ENCODE measurements around the gene VGF. TPM values are rescaled to one million over a fixed set of nuclear protein-coding genes. Genes with fewer than 3 reads are reported as not detected.
"Not testable (repeated sequence)": the region's sequence is repeated elsewhere in the genome, so short reads cannot be mapped to it uniquely, and the experiment has no call there.

VGF gene
- total RNA-seq, 2 experiments from 2014 or later, result 0.29 to 0.53 TPM

DNA sequence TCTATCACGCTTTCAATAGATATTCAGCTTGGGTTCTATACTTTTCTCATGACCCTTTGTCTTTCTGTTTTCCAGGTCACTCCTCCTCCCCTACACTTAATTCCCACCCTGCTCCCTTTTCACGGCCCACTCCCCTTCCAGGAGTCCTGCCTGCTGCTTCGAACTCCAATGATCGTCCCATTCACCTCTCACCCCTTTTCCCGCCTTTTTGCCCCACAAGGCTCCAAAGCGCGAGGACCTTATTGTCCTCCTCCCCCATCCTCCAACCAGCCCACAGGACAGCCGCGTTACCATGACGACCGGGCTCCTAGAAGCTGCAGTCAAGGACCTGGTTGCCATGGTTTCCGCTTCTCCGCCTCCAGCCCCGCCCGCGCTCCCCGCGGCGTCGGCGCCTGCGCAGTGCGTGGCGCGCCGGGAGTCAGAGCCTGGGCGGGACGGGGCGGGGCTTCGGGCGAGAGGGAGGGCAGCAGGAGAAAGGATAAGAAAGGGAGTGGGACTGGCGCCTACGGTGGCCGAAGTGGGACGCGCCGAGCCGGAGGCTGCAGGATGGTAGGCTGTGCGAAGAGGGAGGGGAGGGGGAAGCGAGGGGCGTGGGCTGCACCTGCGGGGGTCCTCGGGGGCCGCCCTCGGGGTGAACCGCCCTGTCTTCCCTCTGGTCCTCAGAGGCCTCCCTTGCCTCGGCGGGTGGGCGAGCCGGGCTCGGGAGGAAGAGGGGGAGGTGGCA, 11.2 kb downstream of the VGF start, which contains the start of gene AP1S1:
AP1S1 (plus strand) TSS at position 508 of the 724 bp plus-strand sequence; CDS start at position 547, 39 bp downstream.
- H3K4me1 Mint-ChIP-seq (ENCODE audit: low read depth), result peaks cover 14% of the 10 kb centered on the region
- ChIA-PET POLR2A (interaction anchor here (0.7 kb wide), 1 partner anchor 40 kb away, joined by 3 read pairs; no protein-coding TSS in a partner anchor), CTCF (interaction anchor here (3.0 to 3.1 kb wide), 2 partner anchors 10 to 38 kb away, joined by 12 to 32 read pairs; no protein-coding TSS in a partner anchor)
- no peaks in the 10 kb centered on the region for H3K9me3 Mint-ChIP-seq (ENCODE audit: insufficient read depth)
- H3K4me3 Mint-ChIP-seq, result peak within 1 kb of the TSS; percentile 80
- H3K36me3 Mint-ChIP-seq (ENCODE audit: low read depth), result peaks cover 14% of the 10 kb centered on the region
- DNase-seq (peak; percentile 96), ATAC-seq (peak; percentile 86)
- peak within 1 kb of the TSS; percentile 76 for H3K27ac Mint-ChIP-seq
- H3K27me3 Mint-ChIP-seq (ENCODE audit: low read depth), result peaks cover 17% of the 10 kb centered on the region

GRCh38 chr7:101151908-101152651, 13.3 kb downstream of the VGF start:
- H3K4me3 Mint-ChIP-seq, result no peak overlapping the region
- H3K4me1 Mint-ChIP-seq (ENCODE audit: low read depth), result peaks cover 21% of the 10 kb centered on the region
- H3K27ac Mint-ChIP-seq, result no peak overlapping the region
- CTCF ChIA-PET, result interaction anchor here (1.8 to 3.1 kb wide), 3 partner anchors 8 to 41 kb away, joined by 5 to 32 read pairs (median 12); no protein-coding TSS in a partner anchor
- peaks cover 5% of the 10 kb centered on the region for H3K36me3 Mint-ChIP-seq (ENCODE audit: low read depth)
- H3K27me3 Mint-ChIP-seq (ENCODE audit: low read depth), result peaks cover 25% of the 10 kb centered on the region
- POLR2A ChIA-PET, result interaction anchor here (1.3 kb wide), 1 partner anchor 22 kb away, joined by 3 read pairs; no protein-coding TSS in a partner anchor
- no peaks in the 10 kb centered on the region for H3K9me3 Mint-ChIP-seq (ENCODE audit: insufficient read depth)
- ATAC-seq (no peak), DNase-seq (no peak)

GRCh38 chr7:101140746-101141382, 24.5 kb downstream of the VGF start:
- ATAC-seq, result no peak
- CTCF ChIA-PET, result interaction anchor here (0.6 to 14.9 kb wide), 12 partner anchors 14 to 545 kb away, joined by 3 to 232 read pairs (median 4); partner anchors contain the start of gene SERPINE1
- Mint-ChIP-seq H3K27me3 (ENCODE audit: low read depth) (peaks cover 21% of the 10 kb centered on the region), H3K4me1 (ENCODE audit: low read depth) (peaks cover 51% of the 10 kb centered on the region), H3K4me3 (no peak overlapping the region), H3K9me3 (ENCODE audit: insufficient read depth) (no peaks in the 10 kb centered on the region), H3K36me3 (ENCODE audit: low read depth) (no peaks in the 10 kb centered on the region), H3K27ac (peak overlapping the region; percentile 55)
- POLR2A ChIA-PET, result interaction anchor here (0.7 to 1.2 kb wide), 2 partner anchors 54 to 300 kb away, joined by 3 to 4 read pairs; no protein-coding TSS in a partner anchor
- no peak for DNase-seq

DNA sequence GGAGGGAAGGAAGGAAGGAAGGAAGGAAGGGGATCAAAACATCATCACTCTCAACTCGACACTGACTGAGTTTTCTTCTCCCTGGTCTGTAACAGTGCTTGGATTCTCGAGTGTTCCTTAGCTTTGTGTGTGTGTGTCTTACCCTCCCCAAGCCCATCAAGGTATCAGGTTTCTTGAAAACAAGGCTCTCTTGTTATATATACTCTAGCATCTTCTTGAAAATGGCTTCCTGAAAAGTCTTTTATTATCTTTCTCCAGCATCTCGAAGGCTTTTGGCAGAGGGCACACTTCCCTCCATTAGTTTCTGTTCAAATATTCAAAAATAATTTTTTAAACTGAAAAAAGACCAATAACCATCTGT, 25.1 kb downstream of the VGF start:
- Mint-ChIP-seq H3K4me1 (ENCODE audit: low read depth) (peaks cover 51% of the 10 kb centered on the region), H3K36me3 (ENCODE audit: low read depth) (no peaks in the 10 kb centered on the region), H3K27me3 (ENCODE audit: low read depth) (peaks cover 19% of the 10 kb centered on the region), H3K9me3 (ENCODE audit: insufficient read depth) (no peaks in the 10 kb centered on the region), H3K27ac (peak overlapping the region; percentile 67), H3K4me3 (no peak overlapping the region)
- ChIA-PET POLR2A (interaction anchor here (0.7 to 1.2 kb wide), 2 partner anchors 53 to 300 kb away, joined by 3 to 4 read pairs; no protein-coding TSS in a partner anchor), CTCF (interaction anchor here (0.7 to 14.9 kb wide), 9 partner anchors 14 to 143 kb away, joined by 3 to 232 read pairs (median 7); partner anchors contain the start of gene SERPINE1)
- DNase-seq (no peak), ATAC-seq (no peak)

- H3K27me3 Mint-ChIP-seq (ENCODE audit: low read depth), result peaks cover 16% of the 10 kb centered on the region
- H3K9me3 Mint-ChIP-seq (ENCODE audit: insufficient read depth), result no peaks in the 10 kb centered on the region
- ATAC-seq, result peak; percentile 90
- H3K4me3 Mint-ChIP-seq, result peak overlapping the region; percentile 54
- CTCF ChIA-PET, result interaction anchor here (0.6 to 14.9 kb wide), 10 partner anchors 8 to 237 kb away, joined by 3 to 232 read pairs (median 4); partner anchors contain the start of genes SERPINE1 and TRIM56
- peaks cover 47% of the 10 kb centered on the region for H3K4me1 Mint-ChIP-seq (ENCODE audit: low read depth)
- POLR2A ChIA-PET, result interaction anchor here (0.7 kb wide), 2 partner anchors 12 to 43 kb away, joined by 3 to 5 read pairs; partner anchors contain the start of gene SERPINE1
- H3K36me3 Mint-ChIP-seq (ENCODE audit: low read depth), result no peaks in the 10 kb centered on the region
- H3K27ac Mint-ChIP-seq, result peak overlapping the region; percentile 82
- DNase-seq, result peak; percentile 91
These were observed 27.0 kb downstream of the VGF start for GRCh38 chr7:101138213-101138870.

GRCh38 chr7:101137651-101138212, 27.6 kb downstream of the VGF start:
- Mint-ChIP-seq H3K4me3 (peak overlapping the region; percentile 54), H3K9me3 (ENCODE audit: insufficient read depth) (no peaks in the 10 kb centered on the region), H3K36me3 (ENCODE audit: low read depth) (no peaks in the 10 kb centered on the region), H3K27ac (peak overlapping the region; percentile 82), H3K4me1 (ENCODE audit: low read depth) (peaks cover 45% of the 10 kb centered on the region), H3K27me3 (ENCODE audit: low read depth) (peaks cover 19% of the 10 kb centered on the region)
- ChIA-PET POLR2A (interaction anchor here (0.7 kb wide), 1 partner anchor 11 kb away, joined by 3 read pairs; the partner anchor contains the start of gene SERPINE1), CTCF (interaction anchor here (0.9 to 14.9 kb wide), 8 partner anchors 13 to 236 kb away, joined by 3 to 232 read pairs (median 4); partner anchors contain the start of genes SERPINE1 and TRIM56)
- DNase-seq (no peak), ATAC-seq (no peak)

DNA sequence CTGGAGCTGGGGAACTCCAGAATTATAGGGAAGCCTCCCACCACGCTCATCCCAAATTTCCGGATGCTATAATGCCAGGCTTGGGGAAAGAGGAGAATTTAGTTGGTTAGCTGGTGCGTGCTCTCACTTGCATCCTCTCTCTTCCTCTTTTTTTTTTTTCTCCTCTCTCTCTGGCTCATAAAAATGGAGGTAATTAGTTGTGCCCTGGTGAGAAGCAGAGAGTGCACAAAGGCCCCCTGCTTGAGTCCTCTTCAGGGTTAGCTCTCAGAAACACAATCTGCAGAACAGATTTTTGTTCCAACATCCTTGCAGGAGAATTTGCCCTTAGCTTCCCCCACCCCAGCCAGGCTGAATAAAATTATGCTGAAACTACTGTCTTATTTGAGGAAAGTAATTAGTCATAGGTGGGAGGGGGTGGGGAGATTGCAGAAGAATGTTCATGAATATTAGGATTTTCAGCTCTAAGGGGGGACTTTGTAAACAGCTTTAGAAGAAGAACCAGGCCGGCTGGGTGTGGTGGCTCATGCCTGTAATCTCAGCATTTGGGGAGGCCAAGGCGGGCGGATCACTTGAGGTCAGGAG, 30.9 kb downstream of the VGF start:
- peaks cover 25% of the 10 kb centered on the region for H3K27me3 Mint-ChIP-seq (ENCODE audit: low read depth)
- no peak overlapping the region for H3K4me3 Mint-ChIP-seq
- DNase-seq, result no peak
- peaks cover 2% of the 10 kb centered on the region for H3K36me3 Mint-ChIP-seq (ENCODE audit: low read depth)
- H3K4me1 Mint-ChIP-seq (ENCODE audit: low read depth), result peaks cover 25% of the 10 kb centered on the region
- ChIA-PET POLR2A (no interaction called here), CTCF (interaction anchor here (1.1 to 3.7 kb wide), 3 partner anchors 9 to 11 kb away, joined by 4 to 25 read pairs (median 4); no protein-coding TSS in a partner anchor)
- no peaks in the 10 kb centered on the region for H3K9me3 Mint-ChIP-seq (ENCODE audit: insufficient read depth)
- H3K27ac Mint-ChIP-seq, result no peak overlapping the region
- no peak for ATAC-seq

GRCh38 chr7:101133621-101134398, 31.6 kb downstream of the VGF start:
- ChIA-PET CTCF (interaction anchor here (1.1 to 3.7 kb wide), 4 partner anchors 8 to 59 kb away, joined by 4 to 25 read pairs (median 7); no protein-coding TSS in a partner anchor), POLR2A (no interaction called here)
- Mint-ChIP-seq H3K27ac (no peak overlapping the region), H3K4me1 (ENCODE audit: low read depth) (peaks cover 21% of the 10 kb centered on the region), H3K27me3 (ENCODE audit: low read depth) (peaks cover 25% of the 10 kb centered on the region), H3K4me3 (no peak overlapping the region), H3K36me3 (ENCODE audit: low read depth) (peaks cover 2% of the 10 kb centered on the region), H3K9me3 (ENCODE audit: insufficient read depth) (no peaks in the 10 kb centered on the region)
- no peak for ATAC-seq
- no peak for DNase-seq

- ATAC-seq; DNase-seq; H3K4me3 Mint-ChIP-seq; H3K36me3 Mint-ChIP-seq (ENCODE audit: low read depth); POLR2A ChIA-PET; H3K27ac Mint-ChIP-seq; H3K9me3 Mint-ChIP-seq (ENCODE audit: insufficient read depth): not testable (repeated sequence)
- H3K4me1 Mint-ChIP-seq (ENCODE audit: low read depth), result peaks cover 20% of the 10 kb centered on the region
- CTCF ChIA-PET, result interaction anchor here (2.7 to 3.7 kb wide), 2 partner anchors 11 to 60 kb away, joined by 10 to 25 read pairs; no protein-coding TSS in a partner anchor
- peaks cover 31% of the 10 kb centered on the region for H3K27me3 Mint-ChIP-seq (ENCODE audit: low read depth)
These were observed 32.5 kb downstream of the VGF start for GRCh38 chr7:101132626-101133600.

Data from activated CD8-positive, alpha-beta T cell treated with anti-CD3 and anti-CD28 coated beads, Interleukin-2, amount 10 ng/mL, durations not matched to agents 7 days and 5 days (primary cell).